Subcutaneous adipose tissue (tissue), 4 donors: Measurements from ENCODE around the gene COL6A1. TPM values are rescaled to one million over a fixed set of nuclear protein-coding genes. Genes with fewer than 3 reads are reported as not detected.

Experiments used
- CTCF ChIP-seq: fragments of 450-650 bp; IDR thresholded peaks from one replicate; pipeline ENCODE4 v1.5.1; 2016; ENCODE audit warnings: low read depth, mild to moderate bottlenecking, control low read depth, antibody characterized with exemption, moderate library complexity
- total RNA-seq, 4 donors: library from RNA; depleted of rRNA; stranded (reverse); fragments of >200 nt; gene quantifications; one replicate each; pipeline ENCODE4 v1.1.0, GENCODE V29; 2016

The COL6A1 gene
- total RNA-seq, 4 donors from 2014 or later, result 199 to 567 (median 554) TPM

DNA sequence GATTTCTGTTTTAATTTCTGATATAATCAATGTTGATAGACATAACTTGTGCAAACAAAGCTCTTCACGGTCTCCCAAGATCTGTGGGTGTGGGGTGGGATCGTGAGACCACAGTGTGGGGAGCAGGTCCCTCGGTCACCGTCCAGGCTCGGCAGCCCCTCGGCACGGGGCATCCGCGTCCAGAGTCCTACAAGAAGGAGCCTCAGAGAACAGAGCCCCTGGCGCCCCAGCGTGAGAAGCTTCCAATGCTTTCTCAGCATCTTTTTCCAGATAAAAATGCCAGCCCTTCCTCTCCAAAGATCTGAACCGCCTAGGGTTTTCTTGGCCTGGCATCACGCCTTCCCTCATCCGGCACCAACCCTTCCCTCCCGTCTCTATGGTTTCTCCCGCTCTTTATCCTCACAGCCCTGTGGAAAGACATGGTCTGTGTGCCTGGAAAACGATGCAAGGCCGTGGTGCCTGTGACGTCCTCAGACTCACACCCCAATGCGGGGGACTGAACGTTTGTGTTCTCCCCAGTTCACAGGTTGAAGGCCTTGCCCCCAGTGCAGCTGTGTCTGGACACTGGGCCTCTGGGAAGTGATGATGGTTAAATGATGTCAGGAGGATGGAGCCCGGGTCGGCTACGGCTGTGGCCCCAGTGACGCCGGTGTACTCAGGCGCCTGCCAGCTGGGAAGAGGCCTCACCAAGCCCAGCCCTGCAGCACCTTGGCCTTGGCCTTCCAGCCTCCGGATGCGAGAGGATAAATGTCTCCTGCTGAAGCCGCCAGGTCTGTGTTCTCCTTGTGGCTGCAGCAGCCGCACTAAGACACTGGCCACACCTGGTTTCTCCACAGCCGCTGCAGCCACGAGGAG, 70.5 kb downstream of the COL6A1 start:
- no peak for TF ChIP-seq CTCF

- TF ChIP-seq CTCF, result no peak
Measured at GRCh38 chr21:46052703-46053651, 71.4 kb downstream of the COL6A1 start.

DNA sequence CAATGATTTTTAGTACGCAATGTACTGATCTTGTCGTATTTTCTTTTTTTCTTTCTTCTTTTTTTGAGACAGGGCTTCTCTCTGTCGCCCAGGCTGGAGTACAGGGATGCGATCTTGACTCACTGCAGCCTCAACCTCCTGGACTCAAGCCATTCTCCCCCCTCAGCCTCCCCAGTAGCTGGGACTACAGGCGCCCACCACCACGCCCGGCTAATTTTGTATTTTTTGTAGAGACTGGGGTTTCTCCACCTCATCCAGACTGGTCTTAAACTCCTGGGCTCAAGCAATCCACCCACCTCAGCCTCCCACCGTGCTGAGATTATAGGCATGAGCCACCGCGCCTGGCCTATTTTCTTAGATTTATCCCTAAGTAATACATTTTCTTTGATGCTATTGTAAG, 72.5 kb downstream of the COL6A1 start:
- no peak for TF ChIP-seq CTCF

GRCh38 chr21:46054451-46054881, 72.9 kb downstream of the COL6A1 start:
- no peak for TF ChIP-seq CTCF

Other genes with a start within 250 kb of the COL6A1 start
- gene COL6A2, start 116.3 kb downstream of the COL6A1 start, total RNA-seq, result 1,000 to 10,000 TPM in 2 of 4 donors, 100 to 1,000 TPM in 2; 223 to 1,493 (median 826) TPM
- gene FTCD, start 173.8 kb downstream of the COL6A1 start, total RNA-seq, result not detected
- gene SPATC1L, start 202.7 kb downstream of the COL6A1 start, total RNA-seq, result 1 to 10 TPM; 1.1 to 9.4 (median 1.9) TPM
- gene LSS, start 247.0 kb downstream of the COL6A1 start, total RNA-seq, result 100 to 1,000 TPM in 3 of 4 donors, 10 to 100 TPM in 1; 46.5 to 194 (median 141) TPM